Right forelimb (tissue), 1 donor: ENCODE data around the gene NFKBIE.

Experiments used
- DNase-seq: peaks from one replicate; pipeline ENCODE4 v3.0.0-alpha.2; 2018

NFKBIE gene

DNA sequence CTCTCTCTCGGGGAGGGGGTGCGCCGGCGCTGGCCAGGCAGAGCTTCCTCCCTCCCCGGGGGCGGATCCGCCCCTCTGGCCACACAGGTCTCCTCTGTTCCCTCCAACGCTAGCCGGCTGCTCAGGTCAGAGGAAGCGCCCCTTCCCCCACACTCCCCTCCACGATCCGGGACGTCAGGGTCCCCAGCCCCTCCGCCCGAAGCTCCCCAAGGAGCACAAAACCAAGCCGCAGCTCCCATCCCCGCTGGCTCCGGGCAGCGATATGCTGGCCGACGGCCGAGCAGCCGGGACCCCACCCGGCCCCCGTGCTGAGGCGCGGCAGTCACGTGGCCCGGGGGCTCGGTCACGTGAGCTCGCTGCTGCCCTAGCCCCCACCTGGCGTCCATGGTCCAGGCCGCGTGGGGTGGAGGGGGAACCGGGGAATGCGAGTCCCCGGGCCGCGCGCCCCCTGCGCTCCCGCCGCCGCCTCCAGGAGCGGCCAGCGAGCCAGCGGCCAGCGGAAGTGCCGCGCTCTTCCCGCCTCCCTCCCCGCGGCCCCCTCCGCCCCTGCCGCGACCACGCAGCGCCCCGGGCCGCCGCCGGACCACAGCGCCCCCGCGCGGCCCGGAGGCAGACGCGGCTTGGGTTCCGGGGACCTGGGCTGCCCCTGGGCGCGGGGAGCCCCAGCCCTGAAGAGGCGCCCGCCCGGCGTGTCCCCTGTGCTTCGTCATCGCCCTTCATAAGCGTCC lies 8.2 kb downstream of the NFKBIE start, which contains the start of gene SLC35B2:
Gene SLC35B2, minus strand, starts transcription at position 504 of the 728 bp plus-strand sequence. Its CDS starts 118 bp downstream, at position 386.
- DNase-seq: peak; percentile 85

DNA sequence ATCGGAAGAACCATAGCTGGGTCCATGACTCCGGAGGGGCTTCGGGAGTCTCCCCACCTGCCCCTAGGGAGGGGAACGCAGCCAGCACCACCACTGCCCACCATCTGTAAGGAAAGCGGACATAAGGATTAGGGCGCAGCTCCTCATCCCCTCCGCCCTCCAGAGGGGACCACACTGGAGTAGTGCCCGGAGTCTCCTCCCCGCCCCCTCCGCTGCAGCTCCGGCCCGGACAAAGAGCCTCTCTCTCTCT lies 8.7 kb downstream of the NFKBIE start:
- peak; percentile 81 for DNase-seq

DNA sequence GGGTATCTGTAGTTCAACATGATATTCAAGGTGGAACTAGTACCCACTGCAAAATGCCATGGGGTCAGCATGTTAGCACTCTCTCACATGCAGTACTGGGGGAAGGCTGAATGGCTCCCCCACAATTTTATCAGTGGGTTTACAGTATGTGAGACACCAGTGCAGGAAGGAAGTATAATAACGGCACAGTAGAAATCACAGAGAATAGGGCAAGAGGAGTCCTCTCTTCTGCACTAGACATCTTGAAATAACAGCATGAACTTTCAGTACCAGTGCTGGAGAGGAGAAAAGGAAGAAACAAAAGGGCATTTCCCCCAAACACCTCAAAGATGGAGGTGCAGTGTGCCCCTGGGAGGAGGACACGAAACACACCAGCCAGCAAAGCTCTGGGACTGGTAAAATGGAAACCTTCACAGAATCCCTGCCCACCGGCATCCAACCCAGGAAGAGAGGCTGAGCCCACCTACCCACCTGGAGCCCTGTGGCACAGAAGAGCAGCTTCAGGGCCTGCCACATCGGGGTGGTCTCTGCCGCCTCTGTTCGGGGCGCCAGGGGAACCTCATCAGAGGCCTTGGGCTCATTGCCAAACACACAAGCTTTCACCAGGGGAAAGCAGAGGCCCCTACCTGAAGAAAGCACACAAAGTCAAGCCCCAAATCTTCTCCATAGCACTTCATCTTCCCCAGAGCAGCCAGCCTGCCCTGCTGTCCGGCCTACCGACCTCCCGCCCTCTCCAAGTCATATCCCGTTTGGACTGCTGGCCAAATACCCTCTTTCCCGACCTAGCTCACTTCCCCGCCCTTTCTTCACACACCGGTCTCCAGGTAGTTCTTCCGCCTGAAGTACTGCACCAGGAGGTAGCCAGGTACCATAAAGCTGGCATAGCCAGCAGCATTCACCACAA lies 9.2 kb downstream of the NFKBIE start:
- DNase-seq: no peak

DNA sequence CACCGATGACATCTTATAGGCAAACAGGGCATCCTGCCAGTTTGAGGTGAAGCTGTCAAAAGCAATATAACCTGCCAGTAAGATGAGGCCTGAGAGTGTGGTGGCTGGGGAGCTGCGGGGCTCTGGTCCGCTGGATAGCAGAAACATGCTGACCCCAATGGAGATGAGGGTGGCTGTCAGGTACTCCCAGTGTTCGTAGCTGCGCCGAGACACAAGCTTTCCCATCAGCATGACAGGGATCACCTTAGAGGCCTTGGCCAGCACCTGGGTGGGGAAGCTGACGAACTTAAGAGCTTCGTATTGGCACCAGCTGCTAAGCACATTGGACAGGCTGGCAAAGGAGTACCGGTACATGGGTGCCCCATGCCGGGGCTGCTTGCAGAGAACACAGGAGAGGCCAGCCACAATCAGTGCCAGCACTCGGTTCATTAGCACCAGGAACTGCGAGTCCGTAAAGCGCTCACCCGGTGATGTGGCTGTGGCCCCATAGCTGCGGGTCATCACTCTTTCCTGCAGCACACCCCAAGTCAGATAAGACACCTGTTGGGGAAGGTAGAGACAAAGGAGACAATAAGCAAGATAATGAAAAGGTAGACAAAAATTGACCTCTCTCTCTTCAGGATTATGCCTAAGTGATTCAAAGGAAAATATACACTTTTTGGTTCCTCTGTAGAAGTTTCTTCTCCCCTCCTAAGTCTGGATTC lies 10.1 kb downstream of the NFKBIE start:
- no peak for DNase-seq

DNA sequence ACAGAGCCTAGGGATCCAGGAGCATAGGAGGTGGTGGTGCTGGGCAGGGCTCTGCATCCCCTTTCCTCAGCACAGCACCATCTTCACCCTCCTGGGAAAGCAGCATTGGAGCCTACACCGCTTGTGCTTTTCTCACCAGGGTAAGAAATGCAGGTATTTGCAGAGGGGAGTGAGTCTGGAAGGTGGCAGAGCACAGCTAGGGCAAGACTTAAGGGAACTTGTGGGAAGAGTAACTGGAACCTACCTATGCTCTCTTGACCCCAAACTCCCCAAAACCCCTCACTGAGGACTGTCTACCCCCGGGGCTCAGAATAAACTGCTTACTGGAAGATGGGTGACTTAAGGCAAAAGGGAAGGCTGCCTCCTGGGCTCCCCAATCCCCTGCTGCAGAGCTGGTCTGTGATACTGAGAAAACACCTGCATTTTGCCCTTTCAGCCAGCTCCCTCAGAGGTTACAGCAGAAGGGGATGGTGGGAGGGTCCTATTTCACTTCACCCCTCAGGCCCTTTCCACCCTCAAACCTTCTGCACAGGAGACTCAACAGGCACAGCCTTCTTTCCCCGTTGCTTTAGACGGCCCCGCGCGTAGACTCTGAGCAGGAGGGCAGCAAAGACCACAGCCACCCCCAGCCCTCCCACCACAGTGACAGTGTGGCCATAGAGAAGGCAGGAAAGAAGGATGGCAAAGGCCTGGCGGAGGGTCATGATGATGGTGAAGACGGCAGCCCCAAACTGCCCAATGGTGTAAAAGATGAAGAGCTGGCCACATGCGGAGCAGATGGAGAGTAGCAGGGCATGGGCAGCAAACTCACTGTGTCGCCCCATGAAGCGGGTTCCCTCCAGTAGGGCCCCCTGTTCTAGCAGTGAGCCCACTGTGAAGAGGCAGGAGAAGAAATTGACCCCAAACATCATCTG lies 10.9 kb downstream of the NFKBIE start:
- DNase-seq: no peak

DNA sequence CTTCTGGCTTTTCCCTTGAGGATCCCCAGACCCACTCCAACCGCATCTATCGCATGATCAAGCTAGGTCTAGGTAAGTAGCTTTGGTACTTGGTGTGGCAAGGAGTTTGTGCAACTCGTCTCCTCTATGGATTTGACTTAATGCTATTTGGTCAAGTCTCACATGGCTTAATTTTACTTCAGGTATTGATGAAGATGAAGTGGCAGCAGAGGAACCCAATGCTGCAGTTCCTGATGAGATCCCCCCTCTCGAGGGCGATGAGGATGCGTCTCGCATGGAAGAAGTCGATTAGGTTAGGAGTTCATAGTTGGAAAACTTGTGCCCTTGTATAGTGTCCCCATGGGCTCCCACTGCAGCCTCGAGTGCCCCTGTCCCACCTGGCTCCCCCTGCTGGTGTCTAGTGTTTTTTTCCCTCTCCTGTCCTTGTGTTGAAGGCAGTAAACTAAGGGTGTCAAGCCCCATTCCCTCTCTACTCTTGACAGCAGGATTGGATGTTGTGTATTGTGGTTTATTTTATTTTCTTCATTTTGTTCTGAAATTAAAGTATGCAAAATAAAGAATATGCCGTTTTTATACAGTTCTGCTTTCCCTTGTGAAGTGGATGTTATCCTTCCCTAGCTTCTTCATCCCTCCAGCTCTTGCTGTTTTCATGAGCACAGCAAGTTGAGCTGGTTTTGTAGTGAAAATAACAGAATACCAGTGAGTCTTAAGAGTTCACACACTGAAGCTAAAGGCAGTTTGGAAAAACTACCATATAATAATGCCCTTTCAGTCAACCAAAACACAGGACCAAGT lies 11.8 kb downstream of the NFKBIE start:
- DNase-seq: no peak

DNA sequence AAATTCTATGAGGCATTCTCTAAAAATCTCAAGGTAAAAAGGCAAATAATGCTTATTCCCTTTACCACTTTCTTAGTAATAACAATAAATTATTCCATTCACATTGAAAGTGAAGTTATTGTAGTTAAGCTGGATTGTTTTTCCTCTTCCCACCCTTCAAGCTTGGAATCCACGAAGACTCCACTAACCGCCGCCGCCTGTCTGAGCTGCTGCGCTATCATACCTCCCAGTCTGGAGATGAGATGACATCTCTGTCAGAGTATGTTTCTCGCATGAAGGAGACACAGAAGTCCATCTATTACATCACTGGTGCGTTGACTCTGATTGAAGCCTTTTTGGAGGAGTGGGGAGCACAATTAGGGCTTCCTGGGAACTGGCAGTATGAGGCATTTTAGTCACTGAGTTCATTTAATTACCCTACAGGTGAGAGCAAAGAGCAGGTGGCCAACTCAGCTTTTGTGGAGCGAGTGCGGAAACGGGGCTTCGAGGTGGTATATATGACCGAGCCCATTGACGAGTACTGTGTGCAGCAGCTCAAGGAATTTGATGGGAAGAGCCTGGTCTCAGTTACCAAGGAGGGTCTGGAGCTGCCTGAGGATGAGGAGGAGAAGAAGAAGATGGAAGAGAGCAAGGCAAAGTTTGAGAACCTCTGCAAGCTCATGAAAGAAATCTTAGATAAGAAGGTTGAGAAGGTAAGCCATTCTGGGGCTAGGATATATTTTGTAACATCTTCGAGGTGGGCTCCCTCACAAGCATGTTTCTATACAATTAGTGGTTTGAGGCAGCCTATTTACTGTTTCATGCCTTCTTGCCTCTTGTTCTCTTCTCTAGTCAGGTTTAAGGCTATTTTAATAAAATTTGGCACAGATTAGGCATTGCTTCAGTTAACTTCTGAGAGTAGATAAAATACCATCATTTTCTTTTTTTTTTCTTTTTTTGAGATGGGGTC lies 13.5 kb downstream of the NFKBIE start:
- DNase-seq: no peak

DNA sequence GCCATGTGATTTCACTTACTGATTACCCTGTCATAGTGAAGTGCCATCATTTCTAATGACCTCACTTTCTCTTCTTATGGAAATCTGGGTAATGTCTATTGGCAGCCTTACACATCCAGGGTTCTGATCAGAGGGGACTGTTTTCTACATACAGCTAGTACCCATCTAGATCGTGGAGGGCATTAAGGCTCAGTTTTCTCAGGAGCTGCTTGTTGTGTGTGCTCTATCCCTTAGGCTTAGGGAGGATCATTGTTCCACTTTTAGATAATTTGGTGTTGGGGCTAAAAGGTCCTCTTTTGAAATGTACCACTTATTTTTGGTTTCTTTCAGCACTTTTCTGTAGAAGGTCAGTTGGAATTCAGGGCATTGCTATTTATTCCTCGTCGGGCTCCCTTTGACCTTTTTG lies 14.6 kb downstream of the NFKBIE start:
- DNase-seq: no peak

DNA sequence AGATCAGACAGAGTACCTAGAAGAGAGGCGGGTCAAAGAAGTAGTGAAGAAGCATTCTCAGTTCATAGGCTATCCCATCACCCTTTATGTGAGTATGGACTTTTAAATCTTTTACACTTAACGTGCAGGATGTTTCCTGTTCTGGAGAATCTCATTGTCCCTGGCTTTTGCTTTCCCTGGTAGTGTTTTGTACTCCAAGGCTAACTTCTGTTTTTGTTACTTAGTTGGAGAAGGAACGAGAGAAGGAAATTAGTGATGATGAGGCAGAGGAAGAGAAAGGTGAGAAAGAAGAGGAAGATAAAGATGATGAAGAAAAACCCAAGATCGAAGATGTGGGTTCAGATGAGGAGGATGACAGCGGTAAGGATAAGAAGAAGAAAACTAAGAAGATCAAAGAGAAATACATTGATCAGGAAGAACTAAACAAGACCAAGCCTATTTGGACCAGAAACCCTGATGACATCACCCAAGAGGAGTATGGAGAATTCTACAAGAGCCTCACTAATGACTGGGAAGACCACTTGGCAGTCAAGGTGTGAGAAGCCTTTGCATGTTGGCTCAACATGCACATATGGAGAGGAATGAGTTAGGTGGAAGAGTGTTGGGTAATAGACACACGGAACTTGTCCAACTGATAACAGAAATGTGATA lies 15.2 kb downstream of the NFKBIE start:
- no peak for DNase-seq

DNA sequence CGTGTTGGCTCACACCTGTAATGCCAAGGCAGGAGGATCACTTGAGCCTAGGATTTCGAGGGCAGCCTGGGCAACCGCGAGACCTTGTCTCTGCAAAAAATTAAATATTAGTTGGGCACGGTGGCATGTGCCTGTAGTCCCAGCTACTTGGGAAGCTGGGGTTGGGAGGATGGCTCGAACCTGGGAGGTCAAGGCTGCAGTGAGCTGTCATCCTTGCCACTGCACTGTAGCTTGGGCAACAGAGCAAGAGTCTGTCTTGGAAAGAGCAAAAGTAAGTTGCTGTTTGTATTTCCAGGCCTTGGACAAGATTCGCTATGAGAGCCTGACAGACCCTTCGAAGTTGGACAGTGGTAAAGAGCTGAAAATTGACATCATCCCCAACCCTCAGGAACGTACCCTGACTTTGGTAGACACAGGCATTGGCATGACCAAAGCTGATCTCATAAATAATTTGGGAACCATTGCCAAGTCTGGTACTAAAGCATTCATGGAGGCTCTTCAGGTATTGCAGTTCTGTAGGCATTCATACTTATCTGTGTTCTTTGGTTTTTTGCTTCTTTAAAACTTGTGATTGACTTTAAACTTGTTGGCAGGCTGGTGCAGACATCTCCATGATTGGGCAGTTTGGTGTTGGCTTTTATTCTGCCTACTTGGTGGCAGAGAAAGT lies 16.1 kb downstream of the NFKBIE start:
- no peak for DNase-seq

DNA sequence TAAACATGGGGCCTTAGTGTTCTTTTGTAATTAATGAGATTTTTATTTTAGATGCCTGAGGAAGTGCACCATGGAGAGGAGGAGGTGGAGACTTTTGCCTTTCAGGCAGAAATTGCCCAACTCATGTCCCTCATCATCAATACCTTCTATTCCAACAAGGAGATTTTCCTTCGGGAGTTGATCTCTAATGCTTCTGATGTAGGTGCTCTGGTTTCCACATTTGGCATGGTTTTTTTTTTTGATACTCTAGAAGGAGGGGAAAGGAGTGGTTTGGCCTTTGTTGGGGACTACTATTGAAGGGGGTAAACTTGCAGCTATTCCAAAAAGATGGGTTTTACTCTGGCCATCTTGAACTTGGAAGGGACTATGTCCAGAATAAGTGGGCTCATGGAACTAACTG lies 16.8 kb downstream of the NFKBIE start:
- DNase-seq: no peak

DNA sequence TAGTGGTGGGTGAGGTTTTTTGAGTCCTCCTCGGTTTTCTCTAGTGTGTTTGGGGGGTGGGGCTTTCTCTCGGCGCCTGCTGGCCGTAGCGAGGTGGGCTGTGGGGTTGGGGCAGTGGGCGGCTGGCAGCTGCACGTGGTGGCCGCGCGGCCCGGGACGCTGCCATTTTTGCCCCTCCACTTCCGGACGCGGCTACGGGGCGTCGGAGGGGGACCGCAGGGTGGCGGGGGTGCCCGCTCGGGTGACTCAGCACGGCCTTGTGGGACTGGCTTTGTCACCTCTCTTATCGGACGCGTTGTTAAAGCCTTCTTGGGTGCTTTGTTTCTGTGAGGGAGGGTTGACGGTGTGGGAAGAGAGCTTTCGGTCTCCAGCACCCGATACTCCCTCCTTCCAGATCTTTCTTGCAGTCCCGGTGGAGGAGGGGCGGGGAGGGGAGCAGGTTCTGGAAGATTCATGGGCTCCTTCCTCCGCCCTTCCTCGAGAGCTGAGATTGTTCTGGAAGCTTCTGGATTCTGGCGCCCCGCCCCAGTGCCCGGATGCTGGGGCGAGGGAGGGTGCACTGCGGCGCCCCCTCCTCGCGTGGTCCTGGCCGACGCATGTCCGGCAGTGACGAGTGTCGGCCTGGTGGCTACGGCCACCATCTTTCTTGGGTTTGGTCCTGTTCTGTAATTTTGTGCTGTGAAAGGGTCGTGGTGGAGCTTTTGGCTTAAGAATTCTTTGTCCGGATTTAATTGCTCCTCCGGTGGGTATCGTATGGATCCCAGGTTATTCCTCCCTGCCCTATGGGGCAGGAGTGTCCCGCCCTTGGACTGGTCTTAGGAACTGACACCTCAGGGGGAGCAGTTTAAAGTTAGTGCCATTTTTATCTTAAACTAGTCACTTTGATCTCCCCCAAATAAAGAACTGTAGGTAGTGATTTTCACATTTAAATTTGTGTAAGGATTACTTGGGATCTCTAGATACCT lies 17.7 kb downstream of the NFKBIE start:
- peak; percentile 78 for DNase-seq

DNA sequence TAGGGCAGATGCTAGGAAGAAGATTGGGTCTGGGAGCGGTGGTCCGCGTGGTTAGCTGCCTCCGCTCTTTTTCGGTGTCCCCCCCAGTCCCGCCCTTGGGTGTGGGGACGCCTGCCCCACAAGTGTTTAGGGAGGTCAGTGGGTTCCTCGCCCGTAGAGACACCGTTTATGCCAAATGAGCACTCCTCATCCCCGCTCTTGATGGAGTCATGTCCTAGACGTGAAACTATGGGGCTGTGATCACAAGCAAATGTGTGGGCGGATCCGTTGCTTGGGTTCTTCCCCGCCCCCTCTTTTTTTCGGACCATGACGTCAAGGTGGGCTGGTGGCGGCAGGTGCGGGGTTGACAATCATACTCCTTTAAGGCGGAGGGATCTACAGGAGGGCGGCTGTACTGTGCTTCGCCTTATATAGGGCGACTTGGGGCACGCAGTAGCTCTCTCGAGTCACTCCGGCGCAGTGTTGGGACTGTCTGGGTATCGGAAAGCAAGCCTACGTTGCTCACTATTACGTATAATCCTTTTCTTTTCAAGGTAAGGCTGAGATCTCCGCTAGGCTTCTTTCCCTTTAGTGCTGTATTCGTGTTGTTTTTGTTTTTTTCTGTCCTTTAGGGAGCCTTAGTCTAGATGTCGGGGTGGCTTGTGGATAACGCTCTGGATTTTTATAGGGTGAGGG lies 18.6 kb downstream of the NFKBIE start, which contains the start of gene HSP90AB1:
Gene HSP90AB1, plus strand, starts transcription at position 439 of the 675 bp plus-strand sequence. CDS start 1,529 bp downstream, outside the sequence.
- DNase-seq: peak; percentile 94

DNA sequence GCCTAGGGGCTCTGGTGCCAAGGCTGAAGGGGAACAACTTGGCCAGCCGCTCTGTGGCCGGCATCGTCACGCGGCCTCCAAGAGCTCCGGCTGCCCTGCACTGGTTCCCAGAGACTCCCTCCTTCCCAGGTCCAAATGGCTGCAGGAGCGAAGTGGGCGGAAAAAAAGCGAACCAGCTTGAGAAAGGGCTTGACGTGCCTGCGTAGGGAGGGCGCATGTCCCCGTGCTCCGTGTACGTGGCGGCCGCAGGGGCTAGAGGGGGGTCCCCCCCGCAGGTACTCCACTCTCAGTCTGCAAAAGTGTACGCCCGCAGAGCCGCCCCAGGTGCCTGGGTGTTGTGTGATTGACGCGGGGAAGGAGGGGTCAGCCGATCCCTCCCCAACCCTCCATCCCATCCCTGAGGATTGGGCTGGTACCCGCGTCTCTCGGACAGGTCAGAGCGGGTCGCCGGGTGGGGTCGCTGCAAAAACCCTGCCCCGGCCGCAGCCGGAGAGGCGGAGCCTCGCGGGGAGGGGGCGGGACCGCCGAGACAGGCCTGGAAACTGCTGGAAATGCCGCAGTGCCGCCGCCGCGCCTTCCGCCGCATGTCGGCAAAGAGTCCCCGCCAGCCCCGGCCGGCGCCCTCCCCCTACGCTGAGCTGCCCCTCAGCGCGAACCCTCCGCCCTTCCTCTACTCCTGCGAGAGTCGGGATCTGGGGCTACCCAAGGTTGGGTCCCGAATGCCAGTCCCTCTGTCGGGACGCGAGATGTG lies 19.3 kb downstream of the NFKBIE start:
- DNase-seq: peak; percentile 94

DNA sequence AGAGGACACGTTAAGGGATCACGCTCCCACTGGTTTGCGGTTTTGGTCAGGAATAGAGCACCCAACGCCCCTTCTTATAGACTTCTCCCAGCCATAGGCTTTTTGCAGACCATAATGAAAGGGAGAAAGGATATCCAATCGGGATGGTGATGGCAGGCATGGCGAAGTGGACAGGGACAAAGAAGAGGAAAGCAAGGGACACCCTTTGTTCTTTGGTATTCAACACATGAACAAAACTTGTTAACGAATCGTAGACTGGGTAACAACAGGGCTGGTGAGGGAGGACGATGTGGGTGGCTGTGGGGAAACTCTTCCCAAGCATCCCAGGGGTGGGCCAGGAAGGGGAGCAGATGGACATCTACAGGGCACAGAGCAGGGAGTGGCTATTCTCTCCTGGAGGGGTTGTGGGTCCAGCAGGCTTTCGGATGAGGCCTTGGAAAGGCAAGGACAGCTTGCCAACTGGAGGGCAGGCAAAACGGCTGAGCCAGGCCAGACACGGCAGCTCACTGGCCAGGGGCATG lies 19.9 kb downstream of the NFKBIE start:
- peak; percentile 68 for DNase-seq

DNA sequence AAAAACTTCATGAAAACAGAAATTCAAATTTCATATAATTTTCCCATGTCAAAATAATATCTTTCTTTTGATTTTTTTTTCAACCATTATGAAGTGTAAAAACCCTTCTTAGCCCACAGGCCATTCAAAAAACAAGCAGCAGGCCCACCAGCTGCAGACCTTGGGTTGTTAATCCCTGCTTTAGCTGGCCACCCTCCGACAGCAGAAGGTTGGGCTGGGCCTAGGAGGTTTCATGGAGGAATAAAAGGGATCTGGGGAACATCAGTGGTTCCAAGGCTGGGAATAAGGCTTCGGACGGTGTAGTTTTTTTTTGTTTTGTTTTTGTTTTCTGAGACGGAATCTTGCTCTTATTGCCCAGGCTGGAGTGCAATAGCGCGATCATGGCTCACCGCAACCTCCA lies 22.0 kb downstream of the NFKBIE start:
- no peak for DNase-seq
